ENCODE measurements around the gene MRPS26. TPM values are rescaled to one million over a fixed set of nuclear protein-coding genes. Genes with fewer than 3 reads are reported as not detected.

The MRPS26 gene
- total and polyA plus RNA-seq, 2 of the 13 experiments (the other 11 are each of a cell fraction or from before 2014, with no cell fraction given): 89.8 to 187 TPM

- TF ChIP-seq FUBP1 (CRISPR knock-in tag; IDR thresholded peaks at IDR 0.05; ENCODE audit: borderline replicate concordance): no peak; the same call in 1 of the 2 replicates
- TF ChIP-seq HOXD1 (CRISPR knock-in tag; IDR thresholded peaks at IDR 0.05): no peak
- TF ChIP-seq, protein P1, sequence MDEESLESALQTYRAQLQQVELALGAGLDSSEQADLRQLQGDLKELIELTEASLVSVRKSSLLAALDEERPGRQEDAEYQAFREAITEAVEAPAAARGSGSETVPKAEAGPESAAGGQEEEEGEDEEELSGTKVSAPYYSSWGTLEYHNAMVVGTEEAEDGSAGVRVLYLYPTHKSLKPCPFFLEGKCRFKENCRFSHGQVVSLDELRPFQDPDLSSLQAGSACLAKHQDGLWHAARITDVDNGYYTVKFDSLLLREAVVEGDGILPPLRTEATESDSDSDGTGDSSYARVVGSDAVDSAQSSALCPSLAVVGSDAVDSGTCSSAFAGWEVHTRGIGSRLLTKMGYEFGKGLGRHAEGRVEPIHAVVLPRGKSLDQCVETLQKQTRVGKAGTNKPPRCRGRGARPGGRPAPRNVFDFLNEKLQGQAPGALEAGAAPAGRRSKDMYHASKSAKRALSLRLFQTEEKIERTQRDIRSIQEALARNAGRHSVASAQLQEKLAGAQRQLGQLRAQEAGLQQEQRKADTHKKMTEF (CRISPR knock-in tag; IDR thresholded peaks at IDR 0.05): no peak
- no peak for TF ChIP-seq ZNF883 (CRISPR knock-in tag; IDR thresholded peaks at IDR 0.05; ENCODE audit: not compliant biosample characterization)
- TF ChIP-seq ATF2 (CRISPR knock-in tag; IDR thresholded peaks at IDR 0.05): no peak
- peak; percentile 12; the same call in 1 of the 2 replicates for TF ChIP-seq ZNF550 (CRISPR knock-in tag; IDR thresholded peaks at IDR 0.05; ENCODE audit: borderline replicate concordance)
- TF ChIP-seq KMT2A (CRISPR knock-in tag; IDR thresholded peaks at IDR 0.05): no peak
- TF ChIP-seq HIVEP1 (CRISPR knock-in tag; IDR thresholded peaks at IDR 0.05): no peak; the same call in 1 of the 2 replicates
- TF ChIP-seq KLF15 (CRISPR knock-in tag; IDR thresholded peaks at IDR 0.05; ENCODE audit: borderline replicate concordance): no peak; the same call in 1 of the 2 replicates
- no peak for TF ChIP-seq ZNF547 (CRISPR knock-in tag; IDR thresholded peaks at IDR 0.05)
- no peak for TF ChIP-seq IKZF5 (CRISPR knock-in tag; IDR thresholded peaks at IDR 0.05)
- peak; percentile 44; the same call in 1 of the 2 replicates for TF ChIP-seq GFI1 (CRISPR knock-in tag; IDR thresholded peaks at IDR 0.05; ENCODE audit: borderline replicate concordance)
- TF ChIP-seq ZNF225 (CRISPR knock-in tag; IDR thresholded peaks at IDR 0.05): no peak; the same call in 1 of the 2 replicates
- no peak for TF ChIP-seq ZNF788 (CRISPR knock-in tag; IDR thresholded peaks at IDR 0.05; ENCODE audit: borderline replicate concordance)
- TF ChIP-seq ZNF678 (CRISPR knock-in tag; IDR thresholded peaks at IDR 0.05): peak; percentile 59
- no peak for TF ChIP-seq MAFF (IDR thresholded peaks at IDR 0.05; ENCODE audit: low read depth, low read length)
- TF ChIP-seq MTA1 (CRISPR knock-in tag; IDR thresholded peaks at IDR 0.05; ENCODE audit: borderline replicate concordance): no peak
- TF ChIP-seq DNMT1 (CRISPR knock-in tag; IDR thresholded peaks at IDR 0.05): no peak
- no peak for TF ChIP-seq ZNF891 (CRISPR knock-in tag; IDR thresholded peaks at IDR 0.05)
- peak; percentile 89 for TF ChIP-seq SMYD3 (CRISPR knock-in tag; IDR thresholded peaks at IDR 0.05)
- TF ChIP-seq ZKSCAN8 (CRISPR knock-in tag; IDR thresholded peaks at IDR 0.05; ENCODE audit: borderline replicate concordance): no peak
- 0 out of 2 replicates have a peak, but pooled peaks have one; percentile 72 for TF ChIP-seq ZBTB34 (CRISPR knock-in tag; IDR thresholded peaks at IDR 0.05)
- TF ChIP-seq MED13 (CRISPR knock-in tag; IDR thresholded peaks at IDR 0.05): no peak; the same call in 1 of the 2 replicates
Measured at GRCh38 chr20:3045042-3045815, 623 bp upstream of the MRPS26 start (continued).
